Psoas muscle (tissue), 8 donors: Measurements from ENCODE around the gene CATSPER1. TPM values are rescaled to one million over a fixed set of nuclear protein-coding genes. Genes with fewer than 3 reads are reported as not detected.

Source experiments
- ATAC-seq, 4 donors: fragments of 200-7000 bp; cut with Tn5 transposase; one replicate each; pipeline ENCODE4 v1.9.1; 2020; ENCODE audit warnings: moderate library complexity in 3 of 4, mild to moderate bottlenecking in 2 of 4
- DNase-seq, 2 donors: peaks; one replicate each; pipeline ENCODE4 v3.0.0-alpha.2; 2020
- H3K27ac ChIP-seq: fragments of 200-600 bp; one replicate; pipeline ENCODE4 v1.8.0; 2022
- H3K27me3 ChIP-seq, 3 donors: fragments of 200-600 bp in 1 of 3; one replicate each; pipeline versions ENCODE4 v1.6.1 to v1.8.0; 2013 to 2022; ENCODE audit warnings: low read length in 2 of 3, mild to moderate bottlenecking in 2 of 3, moderate library complexity in 1 of 3; ENCODE audit not compliant: insufficient read depth in 3 of 3
- H3K36me3 ChIP-seq, 2 donors: fragments of 200-600 bp in 1 of 2; one replicate each; pipeline versions ENCODE4 v1.6.1 to v1.8.0; 2013 to 2022; ENCODE audit warnings: low read depth in 1 of 2, mild to moderate bottlenecking in 1 of 2, moderate library complexity in 1 of 2; ENCODE audit not compliant: insufficient read depth in 1 of 2
- H3K4me1 ChIP-seq: fragments of 200-600 bp; one replicate; pipeline ENCODE4 v1.8.0; 2022
- H3K4me3 ChIP-seq: fragments of 200-600 bp; one replicate; pipeline ENCODE4 v1.8.0; 2022; ENCODE audit warnings: mild to moderate bottlenecking
- H3K9me3 ChIP-seq: fragments of 200-600 bp; one replicate; pipeline ENCODE4 v1.8.0; 2022
- CTCF ChIP-seq: fragments of 200-600 bp; IDR thresholded peaks from one replicate; pipeline ENCODE4 v1.8.0; 2022; ENCODE audit warnings: antibody characterized with exemption
- WGBS, 3 donors: extraction: QIAGEN DNeasy Blood & Tissue Kit; methylation state at CpG; one replicate each; pipeline versions ENCODE4 v1.1.6 to v1.1.7; 2013; 5-methylcytosine and 5-hydroxymethylcytosine counted together
- intact Hi-C, 2 donors: fragments of 100-400 bp; cut with DNase I; formaldehyde crosslinking; loops; one replicate each; pipeline versions ENCODE4 v1.11.0 to v1.14.2; 2022
- polyA plus RNA-seq, 3 donors: library from polyadenylated mRNA; stranded (reverse); fragments of 200-250 nt; gene quantifications; one replicate each; pipeline ENCODE4 v1.2.3, GENCODE V29; 2013
- total RNA-seq, 4 donors: library from RNA; stranded (reverse); fragmentation: NEBNext Ultra II Directional in 2 of 4; extraction: Animal tissue kit (Norgen Biotek cat#: 25700) in 2 of 4; gene quantifications; one replicate each; pipeline versions ENCODE4 v1.2.1 to v1.2.4, GENCODE V29; 2021 to 2023
- donor health status: healthy with polysubstance abuse.
- donor health status: DM: no; HTN: no; CAD: no; lungs with moderate emphysema.
- donor health status: Bipolar disorder and iron deficiency.
- donor health status: healthy.
- donor health status: DM: yes; HTN: yes; CAD: no.
- donor health status: DM: no; HTN: no; CAD: no.
- donor health status: DM: no; HTN: no; CAD: no.
- donor health status: DM: yes; HTN: yes; CAD: no.

CATSPER1 gene
- total and polyA plus RNA-seq, 7 donors = 0.01 to 0.55 TPM; not detected in 5

DNA sequence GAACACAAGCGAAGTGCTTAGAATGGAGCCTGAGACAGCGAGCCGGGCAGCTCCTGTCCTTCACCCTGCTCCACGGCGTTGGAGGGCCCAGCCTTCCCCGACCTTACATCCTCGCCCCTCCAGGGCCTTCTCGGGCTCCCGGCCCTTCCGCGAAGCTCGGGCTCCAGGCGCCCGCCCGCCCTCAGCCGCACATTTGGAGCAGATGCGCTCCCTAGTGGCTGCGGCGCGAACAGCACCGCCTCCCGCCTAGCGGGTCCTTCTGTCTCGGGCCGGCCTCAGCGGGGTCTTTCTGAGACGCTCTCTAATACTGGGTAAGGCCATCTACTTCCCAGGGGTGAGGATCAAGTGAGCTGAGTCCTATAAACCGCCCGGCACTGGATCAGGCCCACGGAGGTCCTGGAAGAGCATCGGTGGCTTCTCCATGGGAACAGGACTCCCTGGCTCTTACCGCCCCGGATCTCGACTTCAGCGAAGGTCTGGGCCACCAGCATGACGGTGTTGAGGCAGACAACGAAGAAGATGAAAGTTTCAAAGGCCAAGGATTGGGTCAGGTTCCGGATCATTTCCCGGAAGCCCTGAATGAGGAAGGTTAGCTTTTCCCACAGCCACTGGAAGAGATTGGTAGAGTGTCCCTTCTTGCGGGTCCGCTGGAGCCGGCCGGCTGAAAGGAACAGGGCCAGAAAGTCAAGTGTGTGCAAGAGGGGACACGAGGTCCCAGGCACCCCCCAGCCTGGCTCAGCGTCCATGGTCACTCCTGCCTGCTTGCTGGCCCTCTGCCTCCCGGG is 3.7 kb downstream of the CATSPER1 start:
- Histone ChIP-seq H3K27ac (no peak overlapping the region), H3K36me3 (no peaks in the 10 kb centered on the region), H3K4me3 (peak overlapping the region; percentile 57), H3K4me1 (peaks cover 8% of the 10 kb centered on the region), H3K9me3 (no peaks in the 10 kb centered on the region), H3K27me3 (no peaks in the 10 kb centered on the region)
- peak; percentile 81 to 97 (median 88) for ATAC-seq
- TF ChIP-seq CTCF = peak; percentile 98
- 15 to 20% (median 16%) methylated on average over 43 to 46 of the region's 46 CpGs for WGBS, 3 donors
- peak; percentile 81 to 88 for DNase-seq
- intact Hi-C loops = no loop called here

DNA sequence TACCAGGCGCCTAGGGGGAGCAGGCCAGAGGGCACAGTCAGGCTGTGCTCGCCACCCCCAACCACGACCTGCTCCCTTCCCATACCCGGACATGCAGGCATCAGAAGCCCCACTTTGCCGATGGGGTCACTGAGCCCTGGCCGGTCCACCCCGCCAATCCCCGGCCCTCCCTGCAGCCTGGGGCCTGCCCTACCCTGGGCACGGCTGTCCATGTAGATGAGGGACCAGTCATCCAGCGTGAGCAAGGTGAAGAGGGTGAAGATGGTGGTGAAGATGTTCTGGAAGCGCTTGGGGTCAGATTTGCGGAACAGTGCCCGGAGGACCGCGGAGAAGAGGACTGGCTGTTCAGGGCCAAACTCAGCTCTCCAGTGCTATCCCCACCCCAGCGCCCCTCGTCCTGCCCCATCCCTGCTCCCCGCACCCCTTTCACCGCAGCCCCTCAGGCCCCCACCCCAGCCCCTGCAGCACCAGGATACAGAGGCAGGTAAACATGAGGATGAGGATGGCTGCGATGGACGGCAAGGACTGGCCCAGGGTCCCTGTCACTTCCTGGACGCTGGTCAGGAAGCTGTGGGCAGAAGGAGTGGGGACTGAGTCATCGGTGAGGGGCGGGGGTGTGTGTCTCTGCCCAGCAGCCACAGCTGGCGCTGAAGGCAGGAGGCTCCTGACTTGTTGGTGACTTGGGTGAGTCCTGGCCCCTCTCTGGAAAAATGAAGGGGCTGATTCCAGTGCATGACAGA is 5.5 kb downstream of the CATSPER1 start:
- 78 to 84% (median 80%) methylated on average over 23 to 25 of the region's 25 CpGs for WGBS, 3 donors
- peaks cover 15% of the 10 kb centered on the region for H3K4me1 ChIP-seq
- peak; percentile 49 to 71 for DNase-seq
- no peaks in the 10 kb centered on the region for H3K36me3 ChIP-seq
- intact Hi-C loops = no loop called here
- no peaks in the 10 kb centered on the region for H3K9me3 ChIP-seq
- H3K27me3 ChIP-seq = no peaks in the 10 kb centered on the region
- peak in 2 of 4 donors; percentile 36 to 52 for ATAC-seq
- no peak overlapping the region for H3K27ac ChIP-seq
- no peak for TF ChIP-seq CTCF
- H3K4me3 ChIP-seq = no peak overlapping the region

DNA sequence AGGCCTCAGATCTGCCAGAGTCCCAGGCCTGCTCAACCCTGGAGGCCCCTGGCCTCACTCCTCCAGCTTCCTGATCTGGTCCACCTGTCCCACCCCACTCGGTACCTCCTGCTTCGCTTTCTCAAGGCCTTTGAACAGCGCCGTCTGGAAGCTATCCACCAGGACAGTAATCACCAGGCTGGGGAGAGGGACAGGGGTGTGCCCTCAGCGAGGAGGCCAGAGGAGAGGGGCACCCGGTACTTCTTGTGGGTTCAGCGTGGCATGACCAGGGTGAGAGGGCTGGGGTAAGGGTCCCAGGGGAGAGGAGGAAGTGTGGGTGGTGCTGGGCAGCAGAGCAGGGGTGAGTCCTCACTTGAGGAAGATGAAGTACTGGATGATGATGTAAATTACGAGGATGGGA is 6.1 kb downstream of the CATSPER1 start:
- Histone ChIP-seq H3K9me3 (no peaks in the 10 kb centered on the region), H3K36me3 (no peaks in the 10 kb centered on the region), H3K27me3 (no peaks in the 10 kb centered on the region), H3K27ac (no peak overlapping the region), H3K4me3 (no peak overlapping the region), H3K4me1 (peaks cover 21% of the 10 kb centered on the region)
- TF ChIP-seq CTCF = no peak
- DNase-seq (no peak), ATAC-seq (no peak)
- intact Hi-C loops = no loop called here
- 68 to 78% (median 76%) methylated on average over 8 of the region's 8 CpGs for WGBS, 3 donors

DNA sequence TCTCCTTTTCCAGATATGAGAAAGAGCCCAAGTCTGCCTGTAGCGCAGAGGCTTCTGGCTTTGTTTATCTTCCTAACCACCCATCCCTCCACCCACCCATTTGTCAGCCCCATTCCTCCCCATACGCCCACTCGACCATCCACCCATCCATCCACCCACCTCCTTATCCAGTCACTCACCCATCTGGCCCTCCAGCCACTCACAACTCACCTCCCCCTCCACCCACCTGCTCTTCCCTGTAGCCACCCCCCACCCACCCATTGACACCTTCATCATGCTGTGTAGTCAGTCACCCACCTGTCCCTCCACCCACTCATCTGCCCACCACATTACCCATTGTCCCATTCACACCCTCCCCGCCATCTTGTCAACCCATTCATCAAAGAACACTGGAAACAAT is 9.0 kb downstream of the CATSPER1 start:
- H3K4me3 ChIP-seq = no peak overlapping the region
- ATAC-seq (no peak), DNase-seq (no peak)
- peaks cover 19% of the 10 kb centered on the region for H3K4me1 ChIP-seq
- H3K27me3 ChIP-seq = peaks cover 0 to 7% (median 5%) of the 10 kb centered on the region in 3 donors
- WGBS, 3 donors = 67 to 84% (median 81%) methylated on average over 4 of the region's 4 CpGs
- no peaks in the 10 kb centered on the region for H3K9me3 ChIP-seq
- no peak overlapping the region for H3K27ac ChIP-seq
- intact Hi-C loops = no loop called here
- no peaks in the 10 kb centered on the region for H3K36me3 ChIP-seq
- TF ChIP-seq CTCF = no peak
